ENCODE results near the gene TOMM20.
"Not testable (repeated sequence)": the region's sequence is repeated elsewhere in the genome, so short reads cannot be mapped to it uniquely, and the experiment has no call there.

TOMM20 gene

GRCh38 chr1:235079443-235080296 is 49.0 kb downstream of the TOMM20 start:
- no peak for DNase-seq (ENCODE audit: low read depth in 2 of 2, low spot score in 1 of 2)

- no peak for DNase-seq (ENCODE audit: low read depth in 2 of 2, low spot score in 1 of 2)
These were observed 49.9 kb downstream of the TOMM20 start for GRCh38 chr1:235078480-235079381.

GRCh38 chr1:235077571-235078479 is 50.8 kb downstream of the TOMM20 start:
- DNase-seq (ENCODE audit: low read depth in 2 of 2, low spot score in 1 of 2), result no peak

GRCh38 chr1:235077163-235077540 is 51.5 kb downstream of the TOMM20 start:
- DNase-seq (ENCODE audit: low read depth in 2 of 2, low spot score in 1 of 2), result no peak

DNA sequence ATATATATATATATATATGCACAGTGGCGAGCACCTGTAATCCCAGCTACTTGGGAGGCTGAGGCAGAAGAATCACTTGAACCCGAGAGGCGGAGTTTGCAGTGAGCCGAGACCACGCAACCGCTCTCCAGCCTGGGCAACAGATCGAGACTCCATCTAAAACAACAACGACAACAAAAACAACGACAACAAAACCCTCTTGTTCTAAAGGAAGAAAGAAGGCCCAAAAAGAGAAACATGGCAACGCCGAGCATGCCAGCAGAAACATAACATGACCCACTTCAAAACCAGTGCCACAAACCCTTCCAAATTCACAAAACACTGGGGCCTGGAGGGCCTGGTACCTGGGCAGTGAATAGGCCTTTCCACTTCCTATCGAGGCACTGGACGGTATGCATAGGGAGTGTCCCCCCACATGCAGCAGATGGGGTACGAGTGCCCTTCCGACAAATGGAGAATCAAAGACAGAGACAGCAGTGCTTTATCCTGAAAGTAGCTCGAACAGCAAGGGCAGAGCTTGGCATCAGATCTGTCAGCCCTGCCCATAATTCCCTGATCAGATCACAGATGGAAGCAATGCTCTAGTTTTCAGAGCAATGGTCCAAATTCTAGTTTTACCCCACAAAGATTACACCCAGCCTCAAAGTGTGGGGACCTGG is 52.0 kb downstream of the TOMM20 start:
- no peak for DNase-seq (ENCODE audit: low read depth in 2 of 2, low spot score in 1 of 2)

- DNase-seq (ENCODE audit: low read depth in 2 of 2, low spot score in 1 of 2), result no peak
These were observed 52.8 kb downstream of the TOMM20 start for GRCh38 chr1:235075777-235076308.

- peak; percentile 16 to 37 for DNase-seq (ENCODE audit: low read depth in 2 of 2, low spot score in 1 of 2)
These were observed 53.4 kb downstream of the TOMM20 start for GRCh38 chr1:235075048-235075776.

DNA sequence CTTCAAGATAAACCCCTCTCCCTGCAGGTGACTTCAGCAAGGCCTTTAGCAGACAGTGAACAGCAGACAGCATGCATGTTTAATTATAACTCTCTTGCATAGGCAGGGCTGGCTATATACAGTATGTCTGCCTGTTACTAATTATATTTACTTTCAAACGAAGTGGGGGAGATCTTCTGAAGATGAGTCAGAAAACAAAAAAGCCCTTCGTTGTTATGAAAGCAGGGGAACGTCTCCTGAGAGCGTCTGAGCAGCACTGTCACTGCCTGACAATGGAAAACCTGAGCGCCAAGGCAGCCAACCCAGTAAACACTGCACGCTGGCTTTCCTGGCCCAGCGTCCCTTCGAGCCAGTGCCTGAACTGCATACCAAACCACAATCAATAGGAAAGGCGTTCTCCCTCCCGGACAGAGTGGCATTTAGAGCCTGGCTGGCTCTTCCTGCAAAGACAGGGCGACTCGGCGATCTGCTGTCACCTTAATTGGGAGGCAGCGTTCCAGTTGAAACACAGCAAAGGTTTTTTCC is 54.1 kb downstream of the TOMM20 start:
- DNase-seq (ENCODE audit: low read depth in 2 of 2, low spot score in 1 of 2), result no peak

- DNase-seq (ENCODE audit: low read depth in 2 of 2, low spot score in 1 of 2), result no peak
These were observed 54.6 kb downstream of the TOMM20 start for GRCh38 chr1:235073968-235074522.

DNA sequence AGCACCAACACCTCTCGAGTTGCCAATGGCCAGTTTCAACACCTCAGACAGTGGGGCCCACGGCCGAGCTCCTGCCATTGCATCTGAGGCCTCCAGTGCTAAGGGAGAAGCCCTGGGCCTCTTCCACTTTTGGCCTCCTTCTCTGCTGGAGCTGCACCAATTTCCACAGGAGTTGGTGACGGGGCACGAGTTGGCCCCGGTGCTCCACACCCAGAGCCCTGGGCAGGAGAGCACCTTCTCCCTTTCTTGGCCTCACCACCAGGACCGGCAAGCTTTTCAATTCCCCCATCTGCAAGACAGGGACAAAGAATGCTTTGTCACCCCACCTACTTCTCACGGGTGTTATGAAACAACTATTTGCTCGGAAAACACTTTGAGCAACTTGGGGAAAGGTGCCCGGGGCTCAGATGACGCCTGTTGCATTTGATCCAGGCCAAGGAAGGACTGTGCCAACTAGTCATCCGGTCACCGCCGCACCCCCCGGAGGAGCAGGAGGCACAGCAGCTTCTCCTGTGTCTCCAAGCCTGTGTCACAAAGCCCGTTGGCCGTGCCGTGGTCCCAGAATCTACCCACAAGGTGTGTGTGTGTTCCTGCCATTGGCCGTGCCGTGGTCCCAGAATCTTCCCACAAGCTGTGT is 55.2 kb downstream of the TOMM20 start:
- DNase-seq (ENCODE audit: low read depth in 2 of 2, low spot score in 1 of 2), result no peak

DNA sequence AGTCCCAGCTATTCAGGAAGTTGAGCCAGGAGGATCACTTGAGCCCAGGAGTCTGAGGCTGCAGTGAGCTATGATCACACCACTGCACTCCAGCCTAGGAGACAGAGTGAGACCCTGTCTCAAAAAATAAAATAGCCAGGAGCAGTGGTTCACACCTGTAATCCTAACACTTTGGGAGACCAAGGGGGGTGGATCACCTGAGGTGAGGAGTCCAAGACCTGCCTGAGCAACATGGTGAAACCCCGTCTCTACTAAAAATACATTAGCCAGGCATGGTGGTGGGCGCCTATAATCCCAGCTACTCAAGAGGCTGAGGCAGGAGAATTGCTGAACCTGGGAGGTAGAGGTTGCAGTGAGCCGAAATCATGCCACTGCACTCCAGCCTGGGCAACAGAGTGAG is 56.1 kb downstream of the TOMM20 start:
- DNase-seq (ENCODE audit: low read depth in 2 of 2, low spot score in 1 of 2), result not testable (repeated sequence)

DNA sequence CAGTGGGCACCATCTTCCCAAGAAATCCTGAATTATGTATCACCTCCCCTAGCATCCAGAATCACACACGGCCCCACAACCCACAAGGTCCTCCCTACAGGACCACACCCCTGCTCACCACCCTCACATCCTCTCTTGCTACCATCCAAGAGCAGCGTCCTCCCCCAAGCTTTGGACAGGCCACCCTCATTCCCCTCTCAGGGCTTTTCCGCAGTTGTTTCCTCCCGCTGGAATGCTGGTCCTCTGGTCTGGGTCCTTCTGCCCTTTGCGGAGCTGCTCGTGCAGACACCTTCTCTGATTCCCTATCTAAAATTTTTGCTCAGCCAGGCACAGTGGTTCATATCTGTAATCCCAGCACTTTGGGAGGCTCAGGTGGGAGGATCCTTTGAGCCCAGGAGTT is 56.5 kb downstream of the TOMM20 start:
- no peak for DNase-seq (ENCODE audit: low read depth in 2 of 2, low spot score in 1 of 2)

GRCh38 chr1:235070819-235071218 is 57.8 kb downstream of the TOMM20 start:
- no peak for DNase-seq (ENCODE audit: low read depth in 2 of 2, low spot score in 1 of 2)

- no peak for DNase-seq (ENCODE audit: low read depth in 2 of 2, low spot score in 1 of 2)
These were observed 58.8 kb downstream of the TOMM20 start for GRCh38 chr1:235069577-235070563.

DNA sequence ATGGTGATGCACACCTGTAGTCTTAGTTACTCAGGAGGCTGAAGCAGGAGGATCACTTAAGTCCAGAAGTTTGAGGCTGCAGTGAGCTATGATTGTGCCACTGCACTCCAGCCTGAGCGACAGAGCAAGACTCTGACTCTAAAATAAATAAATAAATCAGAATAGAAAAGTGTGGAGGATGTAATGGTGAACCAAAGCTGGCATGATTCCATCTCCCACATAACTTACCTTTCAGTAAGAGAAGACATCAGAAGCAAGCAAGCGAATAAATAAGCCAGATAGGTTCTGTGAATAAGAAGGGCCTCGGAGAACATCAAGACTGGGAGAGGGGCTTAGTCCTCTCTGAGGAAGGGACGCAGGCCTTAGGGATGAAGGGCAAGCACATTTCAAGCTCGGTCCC is 59.5 kb downstream of the TOMM20 start:
- DNase-seq (ENCODE audit: low read depth in 2 of 2, low spot score in 1 of 2), result no peak

DNA sequence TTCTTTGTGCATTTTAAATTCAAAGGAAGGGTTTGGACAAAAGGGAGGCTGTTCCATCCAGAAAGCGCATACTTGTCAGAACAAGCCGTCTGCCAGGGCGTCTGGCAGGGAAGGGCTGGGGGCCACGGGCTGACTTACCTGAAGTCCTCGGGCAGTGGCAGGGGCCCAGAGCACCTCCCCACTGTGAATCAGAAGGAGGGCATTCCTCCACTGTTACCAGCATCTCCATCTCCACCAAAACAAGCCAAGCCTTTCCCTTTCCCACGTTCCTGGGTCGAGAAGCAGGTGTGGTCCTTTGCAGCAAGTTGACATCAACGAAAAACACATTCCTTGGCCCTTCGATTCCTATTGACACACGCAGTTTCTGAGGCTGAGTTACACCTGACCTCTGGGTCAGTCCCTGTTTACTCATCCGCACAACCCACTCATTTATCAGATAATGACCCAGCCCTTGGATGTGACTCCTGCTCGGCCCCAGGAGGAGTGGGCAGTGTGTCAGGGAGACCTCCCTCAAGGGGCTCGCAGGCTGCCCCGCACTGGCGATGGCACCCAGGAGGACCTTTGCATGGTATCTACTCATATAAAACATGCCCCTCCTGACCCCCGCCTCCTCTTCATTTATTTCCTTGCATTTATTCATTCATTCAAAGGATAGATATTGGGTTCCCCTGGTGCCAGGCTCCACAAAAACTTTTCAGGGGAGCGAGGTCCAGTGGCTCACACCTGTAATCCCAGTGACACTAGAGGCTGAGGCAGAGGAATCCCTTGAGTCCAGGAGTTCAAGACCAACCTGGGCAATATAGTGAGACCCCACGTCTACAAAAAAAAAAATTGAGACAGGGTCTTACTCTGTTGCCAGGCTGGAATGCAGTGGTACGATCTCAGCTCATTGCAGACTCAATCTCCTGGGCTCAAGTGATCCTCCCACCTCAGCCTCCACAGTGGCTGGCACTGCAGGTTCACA is 60.2 kb downstream of the TOMM20 start:
- DNase-seq (ENCODE audit: low read depth in 2 of 2, low spot score in 1 of 2), result no peak
